Measurements from ENCODE around the gene FAM32A. TPM values are rescaled to one million over a fixed set of nuclear protein-coding genes. Genes with fewer than 3 reads are reported as not detected.

Gene FAM32A
- polyA plus RNA-seq, 3 donors = 92.2 to 245 (median 219) TPM

DNA sequence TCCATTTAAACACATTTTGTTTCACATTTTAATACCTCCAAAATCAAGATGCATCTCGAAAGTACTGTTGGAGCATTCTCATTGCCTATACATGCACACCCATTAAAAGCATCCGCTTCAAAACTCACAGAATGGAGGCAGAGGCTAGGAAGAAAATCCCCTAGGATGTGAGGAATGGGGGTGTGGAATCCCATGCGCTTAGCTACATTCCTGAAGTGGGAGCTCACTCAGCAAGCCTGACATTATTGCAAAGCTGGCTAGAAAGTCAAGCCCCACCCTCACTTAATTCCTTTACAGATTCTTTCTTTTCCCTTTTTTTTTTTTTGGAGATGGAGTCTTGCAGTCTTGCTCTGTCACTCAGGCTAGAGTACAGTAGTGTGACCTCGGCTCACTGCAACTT is 4.6 kb upstream of the FAM32A start:
- no peak overlapping the region for H3K4me3 Mint-ChIP-seq
- peaks cover 0 to 3% of the 10 kb centered on the region in 2 donors for H3K9me3 ChIP-seq (replicated peaks in 1 of 2; ENCODE audit: control insufficient read depth in 1 of 2, insufficient read depth in 1 of 2, low read length in 2 of 2)
- no peak for DNase-seq
- peaks cover 0 to 3% of the 10 kb centered on the region in 2 donors for H3K36me3 Mint-ChIP-seq
- no peak overlapping the region for H3K27ac ChIP-seq (ENCODE audit: low read depth in 1 of 2, low read length in 2 of 2)
- H3K27me3 Mint-ChIP-seq (ENCODE audit: low read depth in 3 of 3) = peaks cover 0 to 2% (median 0%) of the 10 kb centered on the region in 3 donors
- no peak overlapping the region for H2AFZ ChIP-seq (ENCODE audit: insufficient read depth, low read depth, low read length, poor library complexity, severe bottlenecking)
- no peak overlapping the region for H3K4me3 ChIP-seq (replicated peaks in 1 of 3; ENCODE audit: low read depth in 2 of 3, low read length in 3 of 3)
- no peak overlapping the region for H3K4me2 ChIP-seq (replicated peaks; ENCODE audit: extremely low read depth, low read length, poor library complexity, severe bottlenecking)
- no peaks in the 10 kb centered on the region for H4K20me1 ChIP-seq (ENCODE audit: insufficient read depth, low read length)
- H3K4me1 ChIP-seq (ENCODE audit: control insufficient read depth in 1 of 2, insufficient read depth in 2 of 2, low read length in 2 of 2) = peaks cover 7 to 22% of the 10 kb centered on the region in 2 donors
- H3K9ac ChIP-seq (ENCODE audit: insufficient read depth, low read length, poor library complexity, severe bottlenecking) = no peak overlapping the region
- peak overlapping the region in 1 of 7 donors; percentile 37 for H3K27ac Mint-ChIP-seq
- 33% methylated on average over 1 of the region's 4 CpGs for WGBS (ENCODE audit: insufficient coverage)
- no peaks in the 10 kb centered on the region for H3K27me3 ChIP-seq (ENCODE audit: control insufficient read depth in 2 of 2, insufficient read depth in 2 of 2, low read length in 2 of 2)
- intact Hi-C loops (cut with micrococcal nuclease) = loop anchor here (5.0 to 10.0 kb wide), 5 partner anchors 68 to 556 kb away; partner anchors contain the start of gene RAB8A (in 1 of the 2)
- H3K36me3 ChIP-seq (replicated peaks in 1 of 2; ENCODE audit: control insufficient read depth in 1 of 2, insufficient read depth in 2 of 2, low read length in 2 of 2) = no peaks in the 10 kb centered on the region
- H3K79me2 ChIP-seq (ENCODE audit: insufficient read depth, low read length) = peaks cover 5% of the 10 kb centered on the region
- TF ChIP-seq, protein P1, sequence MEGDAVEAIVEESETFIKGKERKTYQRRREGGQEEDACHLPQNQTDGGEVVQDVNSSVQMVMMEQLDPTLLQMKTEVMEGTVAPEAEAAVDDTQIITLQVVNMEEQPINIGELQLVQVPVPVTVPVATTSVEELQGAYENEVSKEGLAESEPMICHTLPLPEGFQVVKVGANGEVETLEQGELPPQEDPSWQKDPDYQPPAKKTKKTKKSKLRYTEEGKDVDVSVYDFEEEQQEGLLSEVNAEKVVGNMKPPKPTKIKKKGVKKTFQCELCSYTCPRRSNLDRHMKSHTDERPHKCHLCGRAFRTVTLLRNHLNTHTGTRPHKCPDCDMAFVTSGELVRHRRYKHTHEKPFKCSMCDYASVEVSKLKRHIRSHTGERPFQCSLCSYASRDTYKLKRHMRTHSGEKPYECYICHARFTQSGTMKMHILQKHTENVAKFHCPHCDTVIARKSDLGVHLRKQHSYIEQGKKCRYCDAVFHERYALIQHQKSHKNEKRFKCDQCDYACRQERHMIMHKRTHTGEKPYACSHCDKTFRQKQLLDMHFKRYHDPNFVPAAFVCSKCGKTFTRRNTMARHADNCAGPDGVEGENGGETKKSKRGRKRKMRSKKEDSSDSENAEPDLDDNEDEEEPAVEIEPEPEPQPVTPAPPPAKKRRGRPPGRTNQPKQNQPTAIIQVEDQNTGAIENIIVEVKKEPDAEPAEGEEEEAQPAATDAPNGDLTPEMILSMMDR (IDR thresholded peaks at IDR 0.05) = no peak
- peaks cover 0 to 6% (median 3%) of the 10 kb centered on the region in 7 donors for H3K9me3 Mint-ChIP-seq
- H3K4me1 Mint-ChIP-seq = peaks cover 11% of the 10 kb centered on the region

DNA sequence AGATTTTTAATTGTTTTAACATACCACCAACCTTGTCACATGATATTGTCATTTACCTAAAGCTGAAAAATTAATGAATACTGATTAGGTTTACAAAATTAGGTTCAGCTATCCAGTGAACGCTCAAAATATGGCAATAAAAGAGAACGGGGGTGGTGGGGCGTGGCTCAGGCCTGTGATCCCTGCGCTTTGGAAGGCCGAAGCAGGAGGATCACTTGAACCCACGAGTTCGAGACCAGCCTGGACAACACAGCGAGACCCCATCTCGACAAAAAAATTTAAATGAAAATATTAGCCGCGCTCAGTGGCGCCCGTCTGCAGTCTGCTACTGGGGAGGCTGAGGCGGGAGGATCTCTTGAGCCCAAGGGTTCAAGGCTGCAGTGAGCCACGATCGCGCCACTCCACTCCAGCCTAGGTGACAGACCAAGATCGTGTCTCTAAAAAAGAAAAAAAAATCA is 516 bp upstream of the FAM32A start:
- peak overlapping the region in 1 of 2 donors; percentile 87 for H3K27ac ChIP-seq (ENCODE audit: low read depth in 1 of 2, low read length in 2 of 2)
- H3K9ac ChIP-seq (ENCODE audit: insufficient read depth, low read length, poor library complexity, severe bottlenecking) = peak overlapping the region; percentile 91
- H3K9me3 ChIP-seq (replicated peaks in 1 of 2; ENCODE audit: control insufficient read depth in 1 of 2, insufficient read depth in 1 of 2, low read length in 2 of 2) = no peaks in the 10 kb centered on the region
- H4K20me1 ChIP-seq (ENCODE audit: insufficient read depth, low read length) = peaks cover 34% of the 10 kb centered on the region
- whole genome bisulfite sequencing (ENCODE audit: insufficient coverage) = 42% methylated on average over 12 of the region's 18 CpGs
- Mint-ChIP-seq H3K27me3 (ENCODE audit: low read depth in 3 of 3) (no peaks in the 10 kb centered on the region), H3K4me3 (peak overlapping the region; percentile 90 to 92), H3K36me3 (peaks cover 21 to 36% of the 10 kb centered on the region in 2 donors), H3K9me3 (peaks cover 0 to 3% (median 0%) of the 10 kb centered on the region in 7 donors), H3K27ac (peak overlapping the region; percentile 75 to 97 (median 84)), H3K4me1 (peaks cover 27% of the 10 kb centered on the region)
- peak overlapping the region; percentile 92 for H3K4me2 ChIP-seq (replicated peaks; ENCODE audit: extremely low read depth, low read length, poor library complexity, severe bottlenecking)
- H3K4me1 ChIP-seq (ENCODE audit: control insufficient read depth in 1 of 2, insufficient read depth in 2 of 2, low read length in 2 of 2) = peaks cover 16 to 34% of the 10 kb centered on the region in 2 donors
- TF ChIP-seq, protein P1 (IDR thresholded peaks at IDR 0.05) = no peak
- H3K27me3 ChIP-seq (ENCODE audit: control insufficient read depth in 2 of 2, insufficient read depth in 2 of 2, low read length in 2 of 2) = no peaks in the 10 kb centered on the region
- intact Hi-C loops (cut with micrococcal nuclease) = loop anchor here (2.0 to 10.0 kb wide), 7 partner anchors 72 to 560 kb away; partner anchors contain the start of gene RAB8A (in 2 of the 2)
- peak overlapping the region; percentile 12 to 97 (median 66) for H3K4me3 ChIP-seq (replicated peaks in 1 of 3; ENCODE audit: low read depth in 2 of 3, low read length in 3 of 3)
- DNase-seq = no peak
- H3K79me2 ChIP-seq (ENCODE audit: insufficient read depth, low read length) = peaks cover 43% of the 10 kb centered on the region
- H3K36me3 ChIP-seq (replicated peaks in 1 of 2; ENCODE audit: control insufficient read depth in 1 of 2, insufficient read depth in 2 of 2, low read length in 2 of 2) = peaks cover 16 to 30% of the 10 kb centered on the region in 2 donors
- peak overlapping the region; percentile 91 for H2AFZ ChIP-seq (ENCODE audit: insufficient read depth, low read depth, low read length, poor library complexity, severe bottlenecking)
